Measurements from ENCODE around the gene FXYD2.

DNA sequence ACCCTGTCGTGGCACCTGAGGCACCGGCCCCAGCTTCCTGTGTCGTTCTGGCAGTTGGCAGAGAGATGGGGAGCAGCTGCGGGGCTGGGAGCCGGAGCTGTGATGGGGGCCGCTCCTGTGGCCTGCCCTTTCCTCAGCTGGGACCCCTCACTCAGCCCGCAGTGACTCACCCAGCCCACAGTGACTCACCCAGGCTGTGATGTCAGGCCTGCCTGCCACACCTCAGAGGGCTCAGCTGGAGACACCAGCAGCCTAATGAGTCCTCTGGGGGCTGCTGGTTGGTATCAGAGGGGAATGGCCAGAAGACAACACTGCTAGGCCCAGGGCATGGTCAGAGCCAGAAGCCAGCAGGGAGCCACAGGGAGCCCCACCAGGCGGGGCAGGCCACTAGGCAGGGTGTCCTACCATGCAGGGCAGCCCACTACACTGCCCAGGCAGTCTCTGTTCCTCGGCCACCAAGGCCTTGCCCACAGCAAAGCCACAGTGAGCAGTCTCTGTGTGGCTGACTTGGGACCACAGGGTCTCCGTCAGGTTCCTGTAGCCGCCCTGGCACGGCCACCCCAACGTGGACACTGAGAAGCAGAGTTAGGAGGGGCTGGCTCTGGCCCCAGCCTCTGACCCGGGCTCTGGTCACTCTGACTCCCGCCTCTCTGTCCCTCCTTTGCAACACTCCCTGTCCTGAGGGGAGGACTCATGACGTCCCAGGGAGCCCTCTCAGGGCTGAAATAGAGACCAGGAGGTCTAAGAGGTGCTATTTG is 4.2 kb upstream of the FXYD2 start:
- no peak for TF ChIP-seq CTCF (conservative IDR thresholded peaks at IDR 0.05)
- no peak for TF ChIP-seq EZH2 (IDR thresholded peaks at IDR 0.05; ENCODE audit: low read depth)

Measured in PC-9 (cell line).